HepG2 (cell line): ENCODE results near the gene MRPL2. TPM values are rescaled to one million over a fixed set of nuclear protein-coding genes. Genes with fewer than 3 reads are reported as not detected.

ENCODE experiments used
- ATAC-seq: fragments of 200-7000 bp; cut with Tn5 transposase; 3 replicates; pipeline ENCODE4 v1.9.1; 2020; ENCODE audit warnings: mild to moderate bottlenecking, moderate library complexity
- BruUV-seq: library from RNA; stranded (reverse); fragments of 400-500 nt; replicated peaks from 2 replicates; lab custom pipeline; 2021; lab: Mats Ljungman, UMichigan
- CTCF ChIA-PET: fragments of 300-600 bp; formaldehyde crosslinking; extraction: SDS; loops from one replicate; lab custom pipeline; 2021; ENCODE audit warnings: low total read pairs, inconsistent platforms, low intra/inter-chr PET ratio; lab: Yijun Ruan, JAX
- POLR2A ChIA-PET: fragments of 350-600 bp; sonication (Branson Sonifier 250); formaldehyde crosslinking; loops from one replicate; lab custom pipeline; 2020; ENCODE audit warnings: antibody characterized with exemption, inconsistent platforms; lab: Yijun Ruan, JAX
- DNase-seq: peaks from one replicate; pipeline ENCODE4 v3.0.0-alpha.2; 2015; ENCODE audit warnings: low spot score
- FAIRE-seq: peaks from 3 replicates; lab custom pipeline; 2011; peaks lifted over from hg19 to GRCh38; lab: Jason Lieb, UNC
- H2AFZ ChIP-seq: one replicate; pipeline ENCODE4 v1.6.1; 2011; ENCODE audit warnings: low read length, inconsistent platforms
- H3K27ac ChIP-seq: fragments of 300-600 bp; 3 replicates; pipeline ENCODE4 v1.8.0; 2011; ENCODE audit warnings: mixed run types, mild to moderate bottlenecking, mixed read lengths, low read length, inconsistent platforms; ENCODE audit not compliant: insufficient read depth; ENCODE audit errors: extremely low read length
- H3K27me3 ChIP-seq, 2 experiments: fragments of 200-600 bp in 1 of 2; 2 replicates in 1 of 2; 3 replicates in 1 of 2; pipeline versions ENCODE4 v1.6.0 to v1.8.0; 2011; ENCODE audit warnings: low read length in 2 of 2, mild to moderate bottlenecking in 2 of 2, moderate library complexity in 2 of 2, inconsistent platforms in 1 of 2; ENCODE audit not compliant: insufficient read depth in 2 of 2, control insufficient read depth in 1 of 2
- H3K36me3 ChIP-seq, 2 experiments: fragments of 200-600 bp in 1 of 2; replicated peaks in 1 of 2; 2 replicates in 1 of 2; 3 replicates in 1 of 2; pipeline versions ENCODE4 v1.5.1 to v1.8.0; 2011; ENCODE audit warnings: low read length in 2 of 2, inconsistent platforms in 1 of 2; ENCODE audit not compliant: insufficient read depth in 2 of 2, control insufficient read depth in 1 of 2
- H3K4me1 ChIP-seq: 2 replicates; pipeline ENCODE4 v1.5.1; 2012; ENCODE audit warnings: low read length, inconsistent platforms; ENCODE audit not compliant: insufficient read depth
- H3K4me2 ChIP-seq: 2 replicates; pipeline ENCODE4 v1.6.0; 2011; ENCODE audit warnings: low read depth, low read length, inconsistent platforms
- H3K4me3 ChIP-seq, 3 experiments: fragments of 200-600 bp in 1 of 3; sonication (generic), shearing (Covaris generic) in 1 of 3; replicated peaks in 1 of 3; 2 replicates each; pipeline ENCODE4 v1.5.1; 2011 to 2016; ENCODE audit warnings: low read length in 3 of 3, inconsistent platforms in 2 of 3, low read depth in 2 of 3, mild to moderate bottlenecking in 2 of 3, control low read depth in 1 of 3, mixed read lengths in 1 of 3; ENCODE audit not compliant: insufficient read depth in 1 of 3
- H3K79me2 ChIP-seq: one replicate; pipeline ENCODE4 v1.6.1; 2011; ENCODE audit warnings: low read length, inconsistent platforms; ENCODE audit not compliant: insufficient read depth
- H3K9ac ChIP-seq: 2 replicates; pipeline ENCODE4 v1.6.0; 2011; ENCODE audit warnings: mild to moderate bottlenecking, low read depth, low read length, inconsistent platforms; ENCODE audit not compliant: insufficient read depth
- H3K9me3 ChIP-seq: 2 replicates; pipeline ENCODE4 v1.5.1; 2012; ENCODE audit warnings: mild to moderate bottlenecking, low read length
- H4K20me1 ChIP-seq: 2 replicates; pipeline ENCODE4 v1.6.0; 2011; ENCODE audit warnings: inconsistent platforms, mild to moderate bottlenecking, low read length, moderate library complexity; ENCODE audit not compliant: insufficient read depth
- DRAP1 ChIP-seq: IDR thresholded peaks from 2 replicates; pipeline ENCODE4 v1.6.1; 2016; ENCODE audit warnings: missing genetic modification reagents, missing compliant biosample characterization
- EEA1 ChIP-seq: sonication (generic); formaldehyde crosslinking; IDR thresholded peaks from 2 replicates; pipeline ENCODE4 v1.5.1; 2020; ENCODE audit warnings: mild to moderate bottlenecking, missing genetic modification reagents, borderline replicate concordance
- EZH2 ChIP-seq: conservative IDR thresholded peaks from 2 replicates; pipeline ENCODE4 v1.6.1; 2012; ENCODE audit warnings: mild to moderate bottlenecking, low read depth, low read length, moderate library complexity
- JARID2 ChIP-seq: sonication (generic); formaldehyde crosslinking; IDR thresholded peaks from 2 replicates; pipeline ENCODE4 v1.8.1; 2023; ENCODE audit warnings: missing genetic modification reagents, inconsistent platforms; ENCODE audit not compliant: insufficient replicate concordance
- JUND ChIP-seq: sonication (generic); formaldehyde crosslinking; IDR thresholded peaks from 2 replicates; pipeline ENCODE4 v1.8.0; 2022; ENCODE audit warnings: mild to moderate bottlenecking, missing genetic modification reagents
- KAT7 ChIP-seq: IDR thresholded peaks from 2 replicates; pipeline ENCODE4 v1.6.1; 2018; ENCODE audit warnings: borderline replicate concordance, missing compliant biosample characterization
- MTF1 ChIP-seq: sonication (generic); formaldehyde crosslinking; IDR thresholded peaks from 2 replicates; pipeline ENCODE4 v1.5.0; 2020; ENCODE audit warnings: missing genetic modification reagents
- NCOA1 ChIP-seq: sonication (generic); formaldehyde crosslinking; IDR thresholded peaks from 2 replicates; pipeline ENCODE4 v1.9.0; 2021; ENCODE audit warnings: missing genetic modification reagents
- NR2F6 ChIP-seq, 2 experiments: IDR thresholded peaks; 2 replicates each; pipeline ENCODE4 v1.6.1; 2016; ENCODE audit warnings: antibody characterized with exemption in 1 of 2, mild to moderate bottlenecking in 1 of 2
- ONECUT2 ChIP-seq: sonication (generic); formaldehyde crosslinking; IDR thresholded peaks from 2 replicates; pipeline ENCODE4 v1.4.0; 2020; ENCODE audit warnings: missing genetic modification reagents
- RORA ChIP-seq: sonication (generic); formaldehyde crosslinking; IDR thresholded peaks from 2 replicates; pipeline ENCODE4 v1.5.0; 2020; ENCODE audit warnings: mild to moderate bottlenecking, missing genetic modification reagents, moderate library complexity
- SP140L ChIP-seq: sonication (generic); formaldehyde crosslinking; IDR thresholded peaks from 2 replicates; pipeline ENCODE4 v1.4.0; 2020; ENCODE audit warnings: missing genetic modification reagents, borderline replicate concordance
- ZBTB1 ChIP-seq: sonication (generic); formaldehyde crosslinking; IDR thresholded peaks from 2 replicates; pipeline ENCODE4 v1.4.0; 2020; ENCODE audit warnings: missing genetic modification reagents, borderline replicate concordance
- ZMYM4 ChIP-seq: sonication (generic); formaldehyde crosslinking; IDR thresholded peaks from 2 replicates; pipeline ENCODE4 v1.8.1; 2023; ENCODE audit warnings: mild to moderate bottlenecking, missing genetic modification reagents
- ZNF230 ChIP-seq: sonication (generic); formaldehyde crosslinking; IDR thresholded peaks from 2 replicates; pipeline ENCODE4 v1.4.0; 2020; ENCODE audit warnings: mild to moderate bottlenecking, missing genetic modification reagents
- ZNF816 ChIP-seq: sonication (generic); formaldehyde crosslinking; IDR thresholded peaks from 2 replicates; pipeline ENCODE4 v1.8.0; 2022; ENCODE audit warnings: missing genetic modification reagents, mild to moderate bottlenecking, borderline replicate concordance
- ZSCAN29 ChIP-seq: sonication (generic); formaldehyde crosslinking; conservative IDR thresholded peaks from 2 replicates; pipeline ENCODE4 v1.4.0; 2020; ENCODE audit warnings: mild to moderate bottlenecking, missing genetic modification reagents
- WGBS: methylation state at CpG from one replicate; pipeline ENCODE4 v1.1.6; 2017; ENCODE audit warnings: low lambda C conversion rate; 5-methylcytosine and 5-hydroxymethylcytosine counted together
- in situ Hi-C: cut with HindIII; loops from 2 replicates; pipeline ENCODE4 v1.10.0; 2017; ENCODE audit warnings: low pct_unique_long_range_greater_than_20kb; ENCODE audit not compliant: extremely low pct_ligation_motif_present
- intact Hi-C: fragments of 100-400 bp; cut with micrococcal nuclease; formaldehyde crosslinking; loops from one replicate; pipeline ENCODE4 v1.10.0; 2022; ENCODE audit not compliant: unreplicated experiment
- polyA plus RNA-seq, 8 experiments: library from polyadenylated mRNA; depleted of rRNA in 3 of 8; stranded (reverse) in 7 of 8; unstranded in 1 of 8; fragments of >200 nt; fragmentation: Illumina TruSeq in 4 of 8; extraction: Trizol in 4 of 8; gene quantifications; 2 replicates each; pipeline versions ENCODE4 v1.2.1 to v1.2.3, GENCODE V29; 2011 to 2016; ENCODE audit warnings: low read depth in 4 of 8, missing spikeins in 1 of 8, mixed read lengths in 1 of 8; ENCODE audit not compliant: insufficient read depth in 1 of 8
- total RNA-seq, 5 experiments: library from RNA; depleted of rRNA; stranded (reverse); fragments of >200 nt; fragmentation: Illumina TruSeq; extraction: Trizol; gene quantifications; 2 replicates each; pipeline ENCODE4 v1.2.3, GENCODE V29; 2016; ENCODE audit warnings: low read depth in 1 of 5
- TF ChIP-seq, protein P1 (sequence below): sonication (generic); formaldehyde crosslinking; IDR thresholded peaks from 2 replicates; pipeline ENCODE4 v1.8.0; 2022; ENCODE audit warnings: missing genetic modification reagents, mild to moderate bottlenecking, inconsistent platforms, borderline replicate concordance

Gene MRPL2
- total and polyA plus RNA-seq, 2 of the 13 experiments (the other 11 are each of a cell fraction or from before 2014, with no cell fraction given) = 56.8 to 65.6 TPM

DNA sequence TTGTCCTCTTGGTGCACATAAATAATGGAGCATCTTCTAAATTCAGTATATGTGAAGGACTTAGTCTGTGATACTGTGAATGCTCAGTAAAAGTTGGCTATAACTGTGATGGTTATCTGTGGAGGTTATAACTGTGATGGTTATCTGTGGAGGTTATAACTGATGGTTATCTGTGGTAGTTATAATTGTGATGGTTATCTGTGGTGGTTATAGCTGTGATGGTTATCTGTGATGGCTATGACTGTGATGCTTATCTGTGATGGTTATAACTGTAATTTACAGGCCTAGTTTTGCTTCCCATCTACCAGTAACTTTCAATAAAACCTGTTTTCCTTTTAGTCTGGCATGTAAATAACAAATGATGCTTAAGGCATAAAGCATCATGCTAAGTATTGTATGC lies 33.4 kb upstream of the MRPL2 start:
- no peak overlapping the region for H2AFZ ChIP-seq
- intact Hi-C loops (no loop called here), in situ Hi-C loops (no loop called here)
- H3K4me2 ChIP-seq = no peak overlapping the region
- ATAC-seq (no peak), FAIRE-seq (no peak), DNase-seq (no peak)
- H3K79me2 ChIP-seq = peaks cover 84% of the 10 kb centered on the region
- no peak for TF ChIP-seq ZNF230 (CRISPR knock-in tag)
- TF ChIP-seq SP140L = no peak
- TF ChIP-seq NCOA1 = no peak
- no peak for TF ChIP-seq MTF1 (CRISPR knock-in tag)
- TF ChIP-seq KAT7 (CRISPR knock-in tag) = no peak
- no peak for TF ChIP-seq JARID2 (CRISPR knock-in tag)
- no peak for TF ChIP-seq ZSCAN29 (CRISPR knock-in tag)
- no peak for TF ChIP-seq RORA
- H3K4me3 ChIP-seq = no peak overlapping the region
- H4K20me1 ChIP-seq = no peaks in the 10 kb centered on the region
- CTCF ChIA-PET = no interaction called here
- H3K27ac ChIP-seq = no peak overlapping the region
- no TSS peak for BruUV-seq
- H3K36me3 ChIP-seq = no peaks in the 10 kb centered on the region
- H3K27me3 ChIP-seq = no peaks in the 10 kb centered on the region
- H3K9me3 ChIP-seq = no peaks in the 10 kb centered on the region
- H3K9ac ChIP-seq = no peak overlapping the region
- POLR2A ChIA-PET = interaction anchor here (1.2 to 2.1 kb wide), 2 partner anchors 16 to 33 kb away, joined by 7 to 10 read pairs; partner anchors contain the start of genes KLC4, MRPL2 and PTK7
- peaks cover 95% of the 10 kb centered on the region for H3K4me1 ChIP-seq

DNA sequence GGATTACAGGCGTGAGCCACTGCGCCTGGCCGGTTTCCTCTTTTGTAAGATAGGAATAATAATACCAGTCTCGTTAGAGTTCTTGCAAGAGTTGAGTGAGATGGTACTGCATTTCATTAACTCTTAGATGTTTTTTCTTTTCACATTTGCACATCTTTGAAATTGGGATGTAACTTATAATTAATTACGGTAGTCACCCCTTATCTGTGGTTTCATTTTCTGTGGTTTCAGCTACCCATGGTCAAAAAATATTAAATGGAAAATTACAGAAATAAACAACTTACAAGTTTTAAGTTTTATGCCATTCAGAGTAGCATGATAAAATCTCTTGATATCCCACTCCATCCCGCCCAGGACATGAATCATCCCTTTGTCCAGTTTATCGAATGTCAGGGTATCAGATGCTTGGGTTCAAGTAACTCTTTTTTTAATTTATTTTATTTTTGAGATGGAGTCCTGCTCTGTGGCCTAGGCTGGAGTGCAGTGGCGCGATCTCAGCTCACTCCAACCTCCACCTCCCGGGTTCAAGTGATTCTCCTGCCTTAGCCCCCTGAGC lies 32.3 kb upstream of the MRPL2 start:
- Histone ChIP-seq H3K4me1 (peaks cover 94% of the 10 kb centered on the region), H3K27me3 (no peaks in the 10 kb centered on the region), H3K9ac (peak overlapping the region; percentile 81; the same call in 1 of the 2 replicates), H3K79me2 (peaks cover 84% of the 10 kb centered on the region), H4K20me1 (no peaks in the 10 kb centered on the region), H2AFZ (no peak overlapping the region), H3K9me3 (no peaks in the 10 kb centered on the region), H3K4me3 (no peak overlapping the region), H3K27ac (peak overlapping the region; percentile 92), H3K36me3 (no peaks in the 10 kb centered on the region), H3K4me2 (no peak overlapping the region; the same call in 1 of the 2 replicates)
- DNase-seq = no peak
- FAIRE-seq = no peak
- 97% methylated on average over 10 of the region's 10 CpGs for WGBS
- POLR2A ChIA-PET = interaction anchor here (1.7 to 5.5 kb wide), 4 partner anchors 15 to 112 kb away, joined by 5 to 67 read pairs (median 6); partner anchors contain the start of genes KLC4, MRPL2, PEX6 and PTK7
- no TSS peak for BruUV-seq
- CTCF ChIA-PET = no interaction called here
- no peak for ATAC-seq
- intact Hi-C loops = no loop called here
- in situ Hi-C loops = no loop called here
- no peak for TF ChIP-seq NR2F6 (IDR thresholded peaks at IDR 0.05)
- TF ChIP-seq NR2F6 (CRISPR knock-in tag; IDR thresholded peaks at IDR 0.05) = no peak
- no peak for TF ChIP-seq ZMYM4 (CRISPR knock-in tag)
- TF ChIP-seq, protein P1, sequence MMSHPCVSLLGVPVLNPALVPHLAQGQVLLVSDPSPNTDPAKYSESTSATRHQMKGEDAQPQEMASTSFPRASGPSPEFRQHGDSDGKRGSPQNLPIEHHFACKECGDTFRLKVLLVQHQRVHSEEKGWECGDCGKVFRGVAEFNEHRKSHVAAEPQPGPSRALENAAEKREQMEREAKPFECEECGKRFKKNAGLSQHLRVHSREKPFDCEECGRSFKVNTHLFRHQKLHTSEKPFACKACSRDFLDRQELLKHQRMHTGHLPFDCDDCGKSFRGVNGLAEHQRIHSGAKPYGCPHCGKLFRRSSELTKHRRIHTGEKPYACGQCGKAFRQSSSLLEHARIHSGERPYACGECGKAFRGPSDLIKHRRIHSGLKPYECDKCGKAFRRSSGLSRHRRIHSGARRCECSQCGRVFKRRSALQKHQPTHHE (CRISPR knock-in tag) = no peak
- TF ChIP-seq ONECUT2 (CRISPR knock-in tag) = no peak
- TF ChIP-seq JUND = no peak
- no peak for TF ChIP-seq EEA1 (CRISPR knock-in tag)
- no peak for TF ChIP-seq ZNF816 (CRISPR knock-in tag)
- TF ChIP-seq EZH2 = no peak
- TF ChIP-seq DRAP1 (CRISPR knock-in tag) = no peak
- no peak for TF ChIP-seq ZBTB1 (CRISPR knock-in tag)
- no peak for TF ChIP-seq NCOA1
